Epidermal melanocyte (primary cell): ENCODE results near the gene GAL3ST1.
"Not testable (repeated sequence)": the region's sequence is repeated elsewhere in the genome, so short reads cannot be mapped to it uniquely, and the experiment has no call there.

Experiments used
- DNase-seq: peaks from one replicate; pipeline ENCODE4 v3.0.0; 2011; ENCODE audit warnings: low spot score; ENCODE audit not compliant: insufficient read length

GAL3ST1 gene

GRCh38 chr22:30574095-30574981 is at the start of gene GAL3ST1:
Gene GAL3ST1 (minus strand): TSS chr22:30574665. CDS start chr22:30557392, 17,273 bp downstream.
- DNase-seq = no peak

- DNase-seq = not testable (repeated sequence)
Measured at GRCh38 chr22:30619909-30620308, 45.4 kb upstream of the GAL3ST1 start.

- DNase-seq = no peak
Measured at GRCh38 chr22:30617819-30618218, 43.4 kb upstream of the GAL3ST1 start.

GRCh38 chr22:30615543-30615954 is 41.1 kb upstream of the GAL3ST1 start:
- DNase-seq = no peak

GRCh38 chr22:30614879-30615278 is 40.4 kb upstream of the GAL3ST1 start:
- no peak for DNase-seq

- no peak for DNase-seq
Measured at GRCh38 chr22:30614268-30614667, 39.8 kb upstream of the GAL3ST1 start.

- DNase-seq = no peak
Measured at GRCh38 chr22:30612789-30613188, 38.3 kb upstream of the GAL3ST1 start.

- no peak for DNase-seq
Measured at GRCh38 chr22:30611197-30611596, 36.7 kb upstream of the GAL3ST1 start.

- DNase-seq = no peak
Measured at GRCh38 chr22:30610299-30610698, 35.8 kb upstream of the GAL3ST1 start.

- peak; percentile 75 for DNase-seq
Measured at GRCh38 chr22:30609260-30610185, 35.1 kb upstream of the GAL3ST1 start.

GRCh38 chr22:30607939-30608338 is 33.5 kb upstream of the GAL3ST1 start:
- no peak for DNase-seq

GRCh38 chr22:30607300-30607930 is 33.0 kb upstream of the GAL3ST1 start:
- no peak for DNase-seq

GRCh38 chr22:30606455-30607299 is 32.2 kb upstream of the GAL3ST1 start, which contains the start of gene TCN2:
Gene TCN2 (plus strand): TSS chr22:30607174. CDS start chr22:30607332, 158 bp downstream.
- peak; percentile 67 for DNase-seq

- DNase-seq = peak; percentile 33
Measured at GRCh38 chr22:30605449-30606110, 31.1 kb upstream of the GAL3ST1 start.

GRCh38 chr22:30604723-30605122 is 30.3 kb upstream of the GAL3ST1 start:
- no peak for DNase-seq

- no peak for DNase-seq
Measured at GRCh38 chr22:30603801-30604200, 29.3 kb upstream of the GAL3ST1 start.

GRCh38 chr22:30602049-30602448 is 27.6 kb upstream of the GAL3ST1 start:
- no peak for DNase-seq

- no peak for DNase-seq
Measured at GRCh38 chr22:30601464-30601863, 27.0 kb upstream of the GAL3ST1 start.

- DNase-seq = no peak
Measured at GRCh38 chr22:30600921-30601320, 26.5 kb upstream of the GAL3ST1 start.

- no peak for DNase-seq
Measured at GRCh38 chr22:30598986-30599385, 24.5 kb upstream of the GAL3ST1 start.
